Ishikawa (cell line): Measurements from ENCODE around the gene TM4SF4.

Source experiments
- CEBPB ChIP-seq: IDR thresholded peaks from 2 replicates; pipeline ENCODE4 v1.6.1; 2012
- CREB1 ChIP-seq: IDR thresholded peaks from 2 replicates; pipeline ENCODE4 v1.6.1; 2012; ENCODE audit warnings: low read depth
- EGR1 ChIP-seq: IDR thresholded peaks from 2 replicates; pipeline ENCODE4 v1.6.1; 2012
- EP300 ChIP-seq: IDR thresholded peaks from 2 replicates; pipeline ENCODE4 v1.6.1; 2012; ENCODE audit warnings: borderline replicate concordance
- FOXM1 ChIP-seq: IDR thresholded peaks from 2 replicates; pipeline ENCODE4 v1.6.1; 2012; ENCODE audit warnings: low read depth, borderline replicate concordance
- NFIC ChIP-seq: IDR thresholded peaks from 2 replicates; pipeline ENCODE4 v1.6.1; 2012
- RAD21 ChIP-seq: IDR thresholded peaks from 2 replicates; pipeline ENCODE4 v1.6.1; 2012; ENCODE audit warnings: low read depth
- REST ChIP-seq: IDR thresholded peaks from 2 replicates; pipeline ENCODE4 v1.6.1; 2012; ENCODE audit warnings: low read depth, mild to moderate bottlenecking
- TAF1 ChIP-seq: IDR thresholded peaks from 2 replicates; pipeline ENCODE4 v1.6.1; 2012; ENCODE audit warnings: low read depth, mild to moderate bottlenecking
- TCF12 ChIP-seq: IDR thresholded peaks from 2 replicates; pipeline ENCODE4 v1.6.1; 2012; ENCODE audit warnings: low read depth
- TEAD4 ChIP-seq: IDR thresholded peaks from 2 replicates; pipeline ENCODE4 v1.6.1; 2012
- YY1 ChIP-seq: IDR thresholded peaks from 2 replicates; pipeline ENCODE4 v1.6.1; 2012; ENCODE audit warnings: low read depth
- ZBTB7A ChIP-seq: IDR thresholded peaks from 2 replicates; pipeline ENCODE4 v1.6.1; 2012; ENCODE audit warnings: low read depth
- TF ChIP-seq, protein P1 (sequence below): IDR thresholded peaks from 2 replicates; pipeline ENCODE4 v1.6.1; 2012
- TF ChIP-seq, protein P2 (sequence below): IDR thresholded peaks from 2 replicates; pipeline ENCODE4 v1.6.1; 2012

TM4SF4 gene

GRCh38 chr3:149486726-149487125 is 12.2 kb downstream of the TM4SF4 start:
- no peak for TF ChIP-seq EGR1
- no peak for TF ChIP-seq TAF1
- TF ChIP-seq YY1 = no peak
- TF ChIP-seq, protein P1, sequence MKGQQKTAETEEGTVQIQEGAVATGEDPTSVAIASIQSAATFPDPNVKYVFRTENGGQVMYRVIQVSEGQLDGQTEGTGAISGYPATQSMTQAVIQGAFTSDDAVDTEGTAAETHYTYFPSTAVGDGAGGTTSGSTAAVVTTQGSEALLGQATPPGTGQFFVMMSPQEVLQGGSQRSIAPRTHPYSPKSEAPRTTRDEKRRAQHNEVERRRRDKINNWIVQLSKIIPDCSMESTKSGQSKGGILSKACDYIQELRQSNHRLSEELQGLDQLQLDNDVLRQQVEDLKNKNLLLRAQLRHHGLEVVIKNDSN = no peak
- TF ChIP-seq, protein P2, sequence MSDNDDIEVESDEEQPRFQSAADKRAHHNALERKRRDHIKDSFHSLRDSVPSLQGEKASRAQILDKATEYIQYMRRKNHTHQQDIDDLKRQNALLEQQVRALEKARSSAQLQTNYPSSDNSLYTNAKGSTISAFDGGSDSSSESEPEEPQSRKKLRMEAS = no peak
- TF ChIP-seq RAD21 = no peak
- no peak for TF ChIP-seq EP300
- no peak for TF ChIP-seq TCF12
- no peak for TF ChIP-seq CREB1
- TF ChIP-seq NFIC = no peak
- no peak for TF ChIP-seq CEBPB
- no peak for TF ChIP-seq ZBTB7A
- no peak for TF ChIP-seq TEAD4
- TF ChIP-seq REST = no peak
- no peak for TF ChIP-seq FOXM1

GRCh38 chr3:149487598-149488197 is 13.2 kb downstream of the TM4SF4 start:
- no peak for TF ChIP-seq FOXM1
- no peak for TF ChIP-seq EP300
- TF ChIP-seq EGR1 = no peak
- TF ChIP-seq TEAD4 = no peak
- TF ChIP-seq TCF12 = no peak
- TF ChIP-seq RAD21 = peak; percentile 30; the same call in 1 of the 2 replicates
- no peak for TF ChIP-seq YY1

- peak; percentile 66 for TF ChIP-seq RAD21
- TF ChIP-seq, protein P1 = no peak
These were observed 14.7 kb downstream of the TM4SF4 start for GRCh38 chr3:149489060-149489690.

- TF ChIP-seq ZBTB7A = no peak
- no peak for TF ChIP-seq TCF12
- TF ChIP-seq, protein P1 = no peak
- no peak for TF ChIP-seq CREB1
- TF ChIP-seq FOXM1 = no peak
- no peak for TF ChIP-seq REST
- TF ChIP-seq TEAD4 = no peak
- no peak for TF ChIP-seq RAD21
- TF ChIP-seq YY1 = no peak
- no peak for TF ChIP-seq EP300
- TF ChIP-seq, protein P2 = no peak
- no peak for TF ChIP-seq EGR1
- TF ChIP-seq CEBPB = no peak
- no peak for TF ChIP-seq TAF1
- no peak for TF ChIP-seq NFIC
These were observed 15.9 kb downstream of the TM4SF4 start for GRCh38 chr3:149490260-149490971.

- TF ChIP-seq, protein P1 = no peak
- no peak for TF ChIP-seq REST
- TF ChIP-seq, protein P2 = no peak
- TF ChIP-seq TEAD4 = no peak
- no peak for TF ChIP-seq CEBPB
- no peak for TF ChIP-seq EP300
- no peak for TF ChIP-seq CREB1
- TF ChIP-seq TAF1 = no peak
- no peak for TF ChIP-seq RAD21
- no peak for TF ChIP-seq TCF12
- no peak for TF ChIP-seq EGR1
- no peak for TF ChIP-seq YY1
- TF ChIP-seq ZBTB7A = no peak
- TF ChIP-seq NFIC = no peak
- TF ChIP-seq FOXM1 = no peak
These were observed 19.0 kb downstream of the TM4SF4 start for GRCh38 chr3:149493315-149494021.
